ENCODE data around the gene PHAF1. TPM values are rescaled to one million over a fixed set of nuclear protein-coding genes. Genes with fewer than 3 reads are reported as not detected.

Gene PHAF1
- total RNA-seq, 2 experiments from 2014 or later: 11.3 to 14.0 TPM

GRCh38 chr16:67197704-67198103, 88.0 kb downstream of the PHAF1 start:
- peaks cover 65% of the 10 kb centered on the region for H3K36me3 Mint-ChIP-seq (ENCODE audit: low read depth)
- ChIA-PET CTCF (interaction anchor here (0.8 to 2.4 kb wide), 12 partner anchors 13 to 245 kb away, joined by 3 to 15 read pairs (median 5); partner anchors contain the start of genes FHOD1, TMEM208 and TRADD), POLR2A (interaction anchor here (0.6 to 1.8 kb wide), 9 partner anchors 9 to 251 kb away, joined by 3 to 8 read pairs (median 3); partner anchors contain the start of genes HSD11B2 and TMEM208)
- peaks cover 39% of the 10 kb centered on the region for H3K4me1 Mint-ChIP-seq (ENCODE audit: low read depth)
- intact Hi-C loops (cut with micrococcal nuclease): no loop called here
- TF ChIP-seq CTCF (IDR thresholded peaks at IDR 0.05): no peak
- no peaks in the 10 kb centered on the region for H3K27me3 Mint-ChIP-seq
- H3K9me3 Mint-ChIP-seq: no peaks in the 10 kb centered on the region
- no peak for ATAC-seq
- no peak overlapping the region for H3K4me3 Mint-ChIP-seq
- no peak overlapping the region for H3K27ac Mint-ChIP-seq
- no peak for DNase-seq

Other genes with a start within 250 kb of the PHAF1 start
- gene PDP2, start 229.4 kb upstream of the PHAF1 start, total RNA-seq: 10 to 100 TPM; 31.2 to 38.1 TPM
- not detected for gene CDH16, start 191.1 kb upstream of the PHAF1 start, total RNA-seq
- 1 to 10 TPM in 1 of 2 experiments, under 1 TPM in 1; 0.61 to 1.1 TPM for gene RRAD, start 184.4 kb upstream of the PHAF1 start, total RNA-seq
- gene CIAO2B, start 175.5 kb upstream of the PHAF1 start, total RNA-seq: 100 to 1,000 TPM; 150 to 162 TPM
- gene CES2, start 174.4 kb upstream of the PHAF1 start, total RNA-seq: 10 to 100 TPM; 24.7 to 24.9 TPM
- 1 to 10 TPM; 2.1 to 2.9 TPM for gene CES3, start 148.7 kb upstream of the PHAF1 start, total RNA-seq
- 1 to 10 TPM; 4.5 to 5.9 TPM for gene CES4A, start 121.4 kb upstream of the PHAF1 start, total RNA-seq
- gene CBFB, start 80.8 kb upstream of the PHAF1 start, total RNA-seq: 100 to 1,000 TPM; 111 to 114 TPM
- gene B3GNT9, start 41.1 kb downstream of the PHAF1 start, total RNA-seq: 1 to 10 TPM; 2.1 to 2.5 TPM
- 10 to 100 TPM; 28.4 to 31.2 TPM for gene TRADD, start 50.0 kb downstream of the PHAF1 start, total RNA-seq
- 10 to 100 TPM; 27.1 to 28.6 TPM for gene FBXL8, start 50.0 kb downstream of the PHAF1 start, total RNA-seq
- gene HSF4, start 54.8 kb downstream of the PHAF1 start, total RNA-seq: 10 to 100 TPM; 56.0 to 73.3 TPM
- gene NOL3, start 60.6 kb downstream of the PHAF1 start, total RNA-seq: 10 to 100 TPM; 24.5 to 25.3 TPM
- gene MATCAP1, start 74.0 kb downstream of the PHAF1 start, total RNA-seq: 10 to 100 TPM; 49.5 to 49.9 TPM
- under 1 TPM in 1 of 2 experiments, not detected in 1; 0.23 TPM for gene EXOC3L1, start 80.2 kb downstream of the PHAF1 start, total RNA-seq
- 100 to 1,000 TPM; 104 to 105 TPM for gene E2F4, start 82.2 kb downstream of the PHAF1 start, total RNA-seq
- gene ELMO3, start 89.2 kb downstream of the PHAF1 start, total RNA-seq: 1 to 10 TPM; 5.0 to 5.6 TPM
- gene TMEM208, start 117.2 kb downstream of the PHAF1 start, total RNA-seq: 10 to 100 TPM; 25.7 to 30.7 TPM
- gene FHOD1, start 137.5 kb downstream of the PHAF1 start, total RNA-seq: 100 to 1,000 TPM; 102 to 105 TPM
- 1 to 10 TPM; 7.7 to 8.1 TPM for gene SLC9A5, start 139.0 kb downstream of the PHAF1 start, total RNA-seq
- 10 to 100 TPM; 17.3 to 20.8 TPM for gene PLEKHG4, start 169.6 kb downstream of the PHAF1 start, total RNA-seq
- 1 to 10 TPM; 3.0 to 3.9 TPM for gene KCTD19, start 216.8 kb downstream of the PHAF1 start, total RNA-seq
- under 1 TPM; 0.81 to 0.90 TPM for gene LRRC36, start 216.9 kb downstream of the PHAF1 start, total RNA-seq